K562 (cell line): Measurements from ENCODE around the gene GCSAM. TPM values are rescaled to one million over a fixed set of nuclear protein-coding genes. Genes with fewer than 3 reads are reported as not detected.

Source experiments
- CREB1 ChIP-seq, 2 experiments: sonication (generic) in 1 of 2; formaldehyde crosslinking in 1 of 2; IDR thresholded peaks; 2 replicates each; pipeline versions ENCODE4 v1.6.1 to v1.8.0; 2012 to 2022; ENCODE audit warnings: inconsistent platforms in 1 of 2, mild to moderate bottlenecking in 1 of 2, missing genetic modification reagents in 1 of 2, moderate library complexity in 1 of 2
- FOSL1 ChIP-seq: fragments of 200-800 bp; sonication (Bioruptor generic); conservative IDR thresholded peaks from 2 replicates; pipeline ENCODE4 v1.6.1; 2016; ENCODE audit warnings: missing genetic modification characterization, missing compliant biosample characterization
- GTF2A2 ChIP-seq: IDR thresholded peaks from 2 replicates; pipeline ENCODE4 v1.6.1; 2016; ENCODE audit warnings: mild to moderate bottlenecking, missing genetic modification characterization, missing compliant biosample characterization
- MAFF ChIP-seq: IDR thresholded peaks from 2 replicates; pipeline ENCODE4 v1.6.1; 2012; ENCODE audit warnings: low read length, improper control_type of control experiment
- MED1 ChIP-seq: sonication (generic); formaldehyde crosslinking; IDR thresholded peaks from 2 replicates; pipeline ENCODE4 v1.8.1; 2023; ENCODE audit warnings: missing genetic modification reagents, borderline replicate concordance
- MXI1 ChIP-seq: IDR thresholded peaks from 2 replicates; pipeline ENCODE4 v1.6.1; 2011; ENCODE audit warnings: low read depth, mild to moderate bottlenecking, improper control_type of control experiment, low read length
- NFXL1 ChIP-seq: fragments of 450-650 bp; formaldehyde crosslinking; IDR thresholded peaks from 2 replicates; pipeline ENCODE4 v1.4.0; 2021; ENCODE audit warnings: mild to moderate bottlenecking
- NRF1 ChIP-seq, 2 experiments: fragments of 450-650 bp; IDR thresholded peaks in 1 of 2; conservative IDR thresholded peaks in 1 of 2; 2 replicates each; pipeline ENCODE4 v1.6.1; 2014; ENCODE audit warnings: mild to moderate bottlenecking in 2 of 2
- PHF8 ChIP-seq: fragments of 200-600 bp; sonication (generic); IDR thresholded peaks from 2 replicates; pipeline ENCODE4 v1.6.1; 2012; ENCODE audit warnings: mixed run types, mild to moderate bottlenecking, inconsistent platforms, low read length, moderate library complexity, borderline replicate concordance
- POLR2A ChIP-seq: fragments of 450-650 bp; conservative IDR thresholded peaks from 2 replicates; pipeline ENCODE4 v1.6.1; 2016
- RBM34 ChIP-seq: fragments of 200-400 bp; formaldehyde crosslinking; IDR thresholded peaks from 2 replicates; pipeline ENCODE4 v1.6.1; 2018; ENCODE audit warnings: low read length, borderline replicate concordance; ENCODE audit not compliant: insufficient read depth
- RUNX1 ChIP-seq: sonication (generic); IDR thresholded peaks from 2 replicates; pipeline ENCODE4 v1.6.1; 2016; ENCODE audit warnings: antibody characterized with exemption, low read depth
- SMAD4 ChIP-seq: fragments of 250-450 bp; sonication (Bioruptor Pico); conservative IDR thresholded peaks from 2 replicates; pipeline ENCODE4 v1.8.0; 2021; ENCODE audit warnings: inconsistent platforms, mild to moderate bottlenecking, moderate library complexity
- SMARCE1 ChIP-seq: fragments of 450-650 bp; IDR thresholded peaks from 2 replicates; pipeline ENCODE4 v1.7.1; 2016; ENCODE audit warnings: mild to moderate bottlenecking
- SUPT5H ChIP-seq: fragments of 450-650 bp; IDR thresholded peaks from 2 replicates; pipeline ENCODE4 v1.6.1; 2016
- ZNF224 ChIP-seq: sonication (generic); formaldehyde crosslinking; IDR thresholded peaks from 2 replicates; pipeline ENCODE4 v1.8.0; 2022; ENCODE audit warnings: mild to moderate bottlenecking, missing genetic modification reagents
- ZNF586 ChIP-seq: fragments of 450-650 bp; formaldehyde crosslinking; conservative IDR thresholded peaks from 2 replicates; pipeline ENCODE4 v1.4.0; 2020; ENCODE audit warnings: mild to moderate bottlenecking, moderate library complexity
- ZNF644 ChIP-seq: fragments of 200-800 bp; sonication (Bioruptor generic); IDR thresholded peaks from 2 replicates; pipeline ENCODE4 v1.6.1; 2016; ENCODE audit warnings: low read depth, missing genetic modification characterization, missing compliant biosample characterization
- ZNF717 ChIP-seq: fragments of 250-450 bp; sonication (Bioruptor Pico); IDR thresholded peaks from 2 replicates; pipeline ENCODE4 v1.5.0; 2021
- polyA plus RNA-seq, 8 experiments: library from polyadenylated mRNA; depleted of rRNA in 4 of 8; stranded (reverse) in 5 of 8; unstranded in 3 of 8; fragments of >200 nt; fragmentation: Nextera tagmentation in 2 of 8; fragmentation: Illumina TruSeq in 1 of 8; extraction: Ambion mirVana in 2 of 8; extraction: Trizol in 1 of 8; gene quantifications; 2 replicates each; pipeline versions ENCODE4 v1.2.1 to v1.2.3, GENCODE V29; 2011 to 2014; ENCODE audit warnings: inconsistent platforms in 1 of 8, missing spikeins in 1 of 8
- total RNA-seq, 7 experiments: library from RNA; depleted of rRNA in 6 of 7; stranded (reverse); fragments of >200 nt in 6 of 7; fragmentation: Illumina TruSeq in 2 of 7; extraction: Trizol in 2 of 7; gene quantifications; 2 replicates each; pipeline versions ENCODE4 v1.2.1 to v1.2.3, GENCODE V29; 2011 to 2021; ENCODE audit warnings: low replicate concordance in 1 of 7
- TF ChIP-seq, protein P1 (sequence below): fragments of 450-650 bp; IDR thresholded peaks from 2 replicates; pipeline ENCODE4 v1.6.1; 2016
- TF ChIP-seq, protein P2 (sequence below): fragments of 450-650 bp; formaldehyde crosslinking; IDR thresholded peaks from 2 replicates; pipeline ENCODE4 v1.4.0; 2022; ENCODE audit warnings: missing genetic modification characterization
- TF ChIP-seq, protein P3 (sequence below): fragments of 200-800 bp; sonication (Bioruptor generic); IDR thresholded peaks from 2 replicates; pipeline ENCODE4 v1.6.1; 2017; ENCODE audit warnings: missing genetic modification characterization, missing compliant biosample characterization
- TF ChIP-seq, protein P4 (sequence below): sonication (generic); formaldehyde crosslinking; IDR thresholded peaks from 2 replicates; pipeline ENCODE4 v1.4.0; 2020; ENCODE audit warnings: mild to moderate bottlenecking, missing genetic modification reagents

GCSAM gene
- total and polyA plus RNA-seq, 9 of the 15 experiments (the other 6 are each of a cell fraction or from before 2014, with no cell fraction given) = 0.10 TPM; not detected in 8

DNA sequence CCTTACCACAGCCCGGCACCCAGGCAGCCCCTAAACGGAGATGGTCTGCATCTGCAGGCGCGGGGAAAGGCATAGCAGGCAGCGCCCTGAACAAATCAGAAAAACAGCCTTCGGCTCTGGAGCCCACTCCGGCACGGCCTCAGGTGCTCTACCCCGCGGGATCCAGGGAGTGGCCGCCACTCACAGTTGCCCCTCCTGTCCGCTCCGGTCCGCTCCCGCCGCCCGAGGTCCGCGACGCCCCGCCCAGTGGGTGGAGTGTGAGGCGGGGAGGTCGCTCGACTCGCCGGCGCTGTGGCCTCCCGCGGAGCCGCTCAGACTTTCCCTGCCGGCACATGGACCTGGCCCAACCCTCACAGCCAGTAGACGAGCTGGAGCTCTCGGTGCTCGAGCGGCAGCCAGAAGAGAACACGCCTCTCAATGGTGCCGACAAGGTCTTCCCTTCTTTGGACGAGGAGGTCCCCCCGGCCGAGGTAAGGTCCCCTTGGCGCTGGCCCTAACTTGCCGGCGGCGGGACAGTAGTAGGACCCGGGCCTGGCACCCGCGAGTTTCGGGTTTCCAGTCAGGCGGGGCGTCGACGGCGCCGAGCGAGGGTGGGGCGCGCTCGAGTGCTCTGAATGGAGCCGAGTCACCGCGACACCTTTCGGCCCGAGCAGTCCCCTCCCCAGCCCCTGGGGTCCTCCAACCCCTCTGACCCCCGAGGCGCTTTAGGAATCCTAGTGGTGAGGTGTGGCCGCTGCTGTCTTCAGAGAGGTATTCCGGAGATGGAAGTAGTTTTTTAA, 46.8 kb downstream of the GCSAM start, which contains the start of gene C3orf52 (continued):
- TF ChIP-seq, protein P1, sequence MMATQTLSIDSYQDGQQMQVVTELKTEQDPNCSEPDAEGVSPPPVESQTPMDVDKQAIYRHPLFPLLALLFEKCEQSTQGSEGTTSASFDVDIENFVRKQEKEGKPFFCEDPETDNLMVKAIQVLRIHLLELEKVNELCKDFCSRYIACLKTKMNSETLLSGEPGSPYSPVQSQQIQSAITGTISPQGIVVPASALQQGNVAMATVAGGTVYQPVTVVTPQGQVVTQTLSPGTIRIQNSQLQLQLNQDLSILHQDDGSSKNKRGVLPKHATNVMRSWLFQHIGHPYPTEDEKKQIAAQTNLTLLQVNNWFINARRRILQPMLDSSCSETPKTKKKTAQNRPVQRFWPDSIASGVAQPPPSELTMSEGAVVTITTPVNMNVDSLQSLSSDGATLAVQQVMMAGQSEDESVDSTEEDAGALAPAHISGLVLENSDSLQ = peak; percentile 60
- TF ChIP-seq, protein P2, sequence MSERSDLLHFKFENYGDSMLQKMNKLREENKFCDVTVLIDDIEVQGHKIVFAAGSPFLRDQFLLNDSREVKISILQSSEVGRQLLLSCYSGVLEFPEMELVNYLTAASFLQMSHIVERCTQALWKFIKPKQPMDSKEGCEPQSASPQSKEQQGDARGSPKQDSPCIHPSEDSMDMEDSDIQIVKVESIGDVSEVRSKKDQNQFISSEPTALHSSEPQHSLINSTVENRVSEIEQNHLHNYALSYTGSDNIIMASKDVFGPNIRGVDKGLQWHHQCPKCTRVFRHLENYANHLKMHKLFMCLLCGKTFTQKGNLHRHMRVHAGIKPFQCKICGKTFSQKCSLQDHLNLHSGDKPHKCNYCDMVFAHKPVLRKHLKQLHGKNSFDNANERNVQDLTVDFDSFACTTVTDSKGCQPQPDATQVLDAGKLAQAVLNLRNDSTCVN (CRISPR knock-in tag) = no peak
- TF ChIP-seq MXI1 (no peak), NFXL1 (CRISPR knock-in tag) (no peak), ZNF717 (CRISPR knock-in tag) (no peak), POLR2A (peak; percentile 68), GTF2A2 (no peak), MAFF (no peak), RBM34 (no peak), ZNF644 (tag) (no peak), CREB1 (IDR thresholded peaks at IDR 0.05) (no peak), CREB1 (CRISPR knock-in tag; IDR thresholded peaks at IDR 0.05) (0 out of 2 replicates have a peak, but pooled peaks have one; percentile 19), SMAD4 (CRISPR knock-in tag) (peak; percentile 72), FOSL1 (tag) (no peak), ZNF586 (no peak), NRF1 (conservative IDR thresholded peaks at IDR 0.05 in 1 of 2, IDR thresholded peaks at IDR 0.05 in 1 of 2) (peak; percentile 31 to 42; a peak in 2 of 4 replicates), SMARCE1 (no peak), MED1 (CRISPR knock-in tag) (no peak), SUPT5H (peak; percentile 62), ZNF224 (CRISPR knock-in tag) (no peak), RUNX1 (no peak), PHF8 (peak; percentile 29; the same call in 1 of the 2 replicates)
- TF ChIP-seq, protein P3, sequence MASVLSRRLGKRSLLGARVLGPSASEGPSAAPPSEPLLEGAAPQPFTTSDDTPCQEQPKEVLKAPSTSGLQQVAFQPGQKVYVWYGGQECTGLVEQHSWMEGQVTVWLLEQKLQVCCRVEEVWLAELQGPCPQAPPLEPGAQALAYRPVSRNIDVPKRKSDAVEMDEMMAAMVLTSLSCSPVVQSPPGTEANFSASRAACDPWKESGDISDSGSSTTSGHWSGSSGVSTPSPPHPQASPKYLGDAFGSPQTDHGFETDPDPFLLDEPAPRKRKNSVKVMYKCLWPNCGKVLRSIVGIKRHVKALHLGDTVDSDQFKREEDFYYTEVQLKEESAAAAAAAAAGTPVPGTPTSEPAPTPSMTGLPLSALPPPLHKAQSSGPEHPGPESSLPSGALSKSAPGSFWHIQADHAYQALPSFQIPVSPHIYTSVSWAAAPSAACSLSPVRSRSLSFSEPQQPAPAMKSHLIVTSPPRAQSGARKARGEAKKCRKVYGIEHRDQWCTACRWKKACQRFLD = no peak
- TF ChIP-seq, protein P4, sequence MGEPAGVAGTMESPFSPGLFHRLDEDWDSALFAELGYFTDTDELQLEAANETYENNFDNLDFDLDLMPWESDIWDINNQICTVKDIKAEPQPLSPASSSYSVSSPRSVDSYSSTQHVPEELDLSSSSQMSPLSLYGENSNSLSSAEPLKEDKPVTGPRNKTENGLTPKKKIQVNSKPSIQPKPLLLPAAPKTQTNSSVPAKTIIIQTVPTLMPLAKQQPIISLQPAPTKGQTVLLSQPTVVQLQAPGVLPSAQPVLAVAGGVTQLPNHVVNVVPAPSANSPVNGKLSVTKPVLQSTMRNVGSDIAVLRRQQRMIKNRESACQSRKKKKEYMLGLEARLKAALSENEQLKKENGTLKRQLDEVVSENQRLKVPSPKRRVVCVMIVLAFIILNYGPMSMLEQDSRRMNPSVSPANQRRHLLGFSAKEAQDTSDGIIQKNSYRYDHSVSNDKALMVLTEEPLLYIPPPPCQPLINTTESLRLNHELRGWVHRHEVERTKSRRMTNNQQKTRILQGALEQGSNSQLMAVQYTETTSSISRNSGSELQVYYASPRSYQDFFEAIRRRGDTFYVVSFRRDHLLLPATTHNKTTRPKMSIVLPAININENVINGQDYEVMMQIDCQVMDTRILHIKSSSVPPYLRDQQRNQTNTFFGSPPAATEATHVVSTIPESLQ (CRISPR knock-in tag) = no peak
